ENCODE results near the gene TTLL8. TPM values are rescaled to one million over a fixed set of nuclear protein-coding genes. Genes with fewer than 3 reads are reported as not detected.

Gene TTLL8
- polyA plus RNA-seq, 2 of the 4 experiments (the other 2 are of a cell fraction): not detected

GRCh38 chr22:50072714-50073538 lies 14.8 kb upstream of the TTLL8 start:
- CTCF ChIA-PET: no interaction called here
- FAIRE-seq: no peak

DNA sequence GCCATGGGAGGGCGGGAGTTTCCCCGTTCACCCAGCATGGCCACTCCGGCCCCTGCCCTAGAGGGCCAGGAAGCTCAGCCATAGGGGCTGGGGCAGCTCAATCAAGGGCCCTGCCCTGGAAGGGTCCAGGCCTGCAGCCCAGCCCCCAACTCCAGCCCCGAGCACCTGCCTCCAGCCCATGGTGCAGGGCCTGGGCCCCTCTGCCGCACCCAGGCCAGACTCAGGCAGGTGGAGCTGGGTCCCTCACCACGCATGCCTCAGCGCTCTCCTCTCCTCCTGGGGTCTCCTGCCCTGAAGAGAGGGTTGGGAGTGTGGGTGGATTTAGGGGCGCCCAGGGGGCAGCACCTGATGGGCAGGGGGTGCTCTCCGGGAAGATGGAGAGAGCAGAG lies 14.1 kb upstream of the TTLL8 start:
- ChIA-PET CTCF (no interaction called here), POLR2A (interaction anchor here (0.6 kb wide), 1 partner anchor 15 kb away, joined by 3 read pairs; no protein-coding TSS in a partner anchor)
- Histone ChIP-seq H3K4me1 (no peaks in the 10 kb centered on the region), H3K27ac (no peak overlapping the region), H3K9me3 (no peaks in the 10 kb centered on the region), H3K4me3 (no peak overlapping the region), H3K4me2 (no peak overlapping the region)
- WGBS (ENCODE audit: missing lambda C conversion rate): 83% methylated on average over 1 of the region's 9 CpGs
- DNase-seq (ENCODE audit: low read depth in 1 of 2, low spot score in 1 of 2) (no peak), FAIRE-seq (no peak), ATAC-seq (no peak)
- TF ChIP-seq KDM5A (IDR thresholded peaks at IDR 0.05) (no peak), CHD4 (IDR thresholded peaks at IDR 0.05; ENCODE audit: borderline replicate concordance) (no peak), BHLHE40 (IDR thresholded peaks at IDR 0.05; ENCODE audit: low read depth, low read length) (no peak), CBX2 (IDR thresholded peaks at IDR 0.05; ENCODE audit: borderline replicate concordance, low read depth) (no peak), ESRRA (IDR thresholded peaks at IDR 0.05; ENCODE audit: borderline replicate concordance, low read length) (no peak), ZSCAN20 (CRISPR knock-in tag; IDR thresholded peaks at IDR 0.05) (no peak), ZNF302 (CRISPR knock-in tag; IDR thresholded peaks at IDR 0.05) (no peak), TFCP2L1 (CRISPR knock-in tag; IDR thresholded peaks at IDR 0.05) (no peak), FOSB (CRISPR knock-in tag; IDR thresholded peaks at IDR 0.05) (no peak), HOXB5 (CRISPR knock-in tag; IDR thresholded peaks at IDR 0.05) (no peak), RAD21 (conservative IDR thresholded peaks at IDR 0.05 in 1 of 2, IDR thresholded peaks at IDR 0.05 in 1 of 2) (no peak), CEBPB (IDR thresholded peaks at IDR 0.05) (no peak), TP53 (CRISPR knock-in tag; IDR thresholded peaks at IDR 0.05) (no peak)
- TF ChIP-seq, protein P1, sequence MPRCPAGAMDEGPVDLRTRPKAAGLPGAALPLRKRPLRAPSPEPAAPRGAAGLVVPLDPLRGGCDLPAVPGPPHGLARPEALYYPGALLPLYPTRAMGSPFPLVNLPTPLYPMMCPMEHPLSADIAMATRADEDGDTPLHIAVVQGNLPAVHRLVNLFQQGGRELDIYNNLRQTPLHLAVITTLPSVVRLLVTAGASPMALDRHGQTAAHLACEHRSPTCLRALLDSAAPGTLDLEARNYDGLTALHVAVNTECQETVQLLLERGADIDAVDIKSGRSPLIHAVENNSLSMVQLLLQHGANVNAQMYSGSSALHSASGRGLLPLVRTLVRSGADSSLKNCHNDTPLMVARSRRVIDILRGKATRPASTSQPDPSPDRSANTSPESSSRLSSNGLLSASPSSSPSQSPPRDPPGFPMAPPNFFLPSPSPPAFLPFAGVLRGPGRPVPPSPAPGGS (IDR thresholded peaks at IDR 0.05): no peak
- TF ChIP-seq, protein P2, sequence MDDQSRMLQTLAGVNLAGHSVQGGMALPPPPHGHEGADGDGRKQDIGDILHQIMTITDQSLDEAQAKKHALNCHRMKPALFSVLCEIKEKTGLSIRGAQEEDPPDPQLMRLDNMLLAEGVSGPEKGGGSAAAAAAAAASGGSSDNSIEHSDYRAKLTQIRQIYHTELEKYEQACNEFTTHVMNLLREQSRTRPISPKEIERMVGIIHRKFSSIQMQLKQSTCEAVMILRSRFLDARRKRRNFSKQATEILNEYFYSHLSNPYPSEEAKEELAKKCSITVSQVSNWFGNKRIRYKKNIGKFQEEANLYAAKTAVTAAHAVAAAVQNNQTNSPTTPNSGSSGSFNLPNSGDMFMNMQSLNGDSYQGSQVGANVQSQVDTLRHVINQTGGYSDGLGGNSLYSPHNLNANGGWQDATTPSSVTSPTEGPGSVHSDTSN (IDR thresholded peaks at IDR 0.05): no peak

More at GRCh38 chr22:50072714-50073538, 14.8 kb upstream of the TTLL8 start:
- Histone ChIP-seq H3K4me1 (no peaks in the 10 kb centered on the region), H3K27ac (no peak overlapping the region), H3K4me3 (no peak overlapping the region), H3K9me3 (no peaks in the 10 kb centered on the region), H3K4me2 (no peak overlapping the region)
- DNase-seq (ENCODE audit: low read depth in 1 of 2, low spot score in 1 of 2) (no peak), ATAC-seq (no peak)
- 69% methylated on average over 5 of the region's 28 CpGs for WGBS (ENCODE audit: missing lambda C conversion rate)
- TF ChIP-seq HOXB5 (CRISPR knock-in tag; IDR thresholded peaks at IDR 0.05) (no peak), ATOH8 (CRISPR knock-in tag; IDR thresholded peaks at IDR 0.05; ENCODE audit: low read depth) (no peak), POLR2A (IDR thresholded peaks at IDR 0.05; ENCODE audit: low read length) (no peak), NR3C1 (IDR thresholded peaks at IDR 0.05) (no peak)
- POLR2A ChIA-PET: interaction anchor here (0.6 kb wide), 1 partner anchor 16 kb away, joined by 3 read pairs; no protein-coding TSS in a partner anchor

GRCh38 chr22:50071432-50072166 lies 13.5 kb upstream of the TTLL8 start:
- no peaks in the 10 kb centered on the region for H3K9me3 ChIP-seq
- DNase-seq (ENCODE audit: low read depth in 1 of 2, low spot score in 1 of 2) (no peak), ATAC-seq (no peak), FAIRE-seq (no peak)
- H3K4me2 ChIP-seq: no peak overlapping the region
- CTCF ChIA-PET: no interaction called here
- POLR2A ChIA-PET: no interaction called here
- TF ChIP-seq PHF8 (IDR thresholded peaks at IDR 0.05; ENCODE audit: borderline replicate concordance, low read depth): no peak
- TF ChIP-seq TP53 (CRISPR knock-in tag; IDR thresholded peaks at IDR 0.05): no peak
- no peak for TF ChIP-seq E2F6 (IDR thresholded peaks at IDR 0.05; ENCODE audit: borderline replicate concordance, low read depth)
- no peak for TF ChIP-seq CHD2 (IDR thresholded peaks at IDR 0.05; ENCODE audit: low read length, partially characterized antibody)
- TF ChIP-seq SREBF2 (IDR thresholded peaks at IDR 0.05): no peak
- H3K27ac ChIP-seq: no peak overlapping the region
- H3K4me1 ChIP-seq: no peaks in the 10 kb centered on the region
- no peak overlapping the region for H3K4me3 ChIP-seq
- 68% methylated on average over 11 of the region's 14 CpGs for WGBS (ENCODE audit: missing lambda C conversion rate)

All from A549 (cell line).